ENCODE results near the gene KCNN2. TPM values are rescaled to one million over a fixed set of nuclear protein-coding genes. Genes with fewer than 3 reads are reported as not detected.

Gene KCNN2
- total and polyA plus RNA-seq, 2 donors (not counting 3 experiments of a cell fraction or from before 2014, with no cell fraction given): 0.32 to 1.9 TPM

DNA sequence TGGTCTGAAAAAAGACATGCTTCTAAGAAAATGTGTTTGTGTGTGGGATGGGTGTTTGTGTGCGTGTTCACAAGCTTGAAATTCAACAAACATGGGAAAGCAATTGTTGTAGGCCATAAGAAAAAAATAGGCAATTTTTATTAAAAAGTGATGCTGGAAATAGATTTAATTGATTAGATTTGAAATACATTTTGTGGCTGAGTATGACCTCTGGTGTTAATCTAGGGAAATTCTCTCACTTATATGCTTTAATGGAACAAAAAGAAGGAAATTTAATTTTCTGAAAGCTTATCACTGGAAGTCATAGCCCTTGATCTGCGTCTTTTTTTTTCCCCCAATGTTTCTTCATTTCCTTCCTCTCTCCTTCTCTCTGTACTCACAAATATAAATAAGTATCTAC lies 3.5 kb upstream of the KCNN2 start:
- Histone ChIP-seq H3K9ac (replicated peaks; ENCODE audit: extremely low read depth, insufficient read depth, low read length) (no peak overlapping the region), H3K9me1 (replicated peaks; ENCODE audit: control insufficient read depth, extremely low read depth, insufficient read depth, low read length) (no peaks in the 10 kb centered on the region), H3K4me2 (ENCODE audit: insufficient read depth, low read length) (no peak overlapping the region), H2AFZ (ENCODE audit: low read depth, low read length) (no peak overlapping the region), H3K27me3 (ENCODE audit: control insufficient read depth in 2 of 2, insufficient read depth in 2 of 2, low read length in 2 of 2) (peaks cover 27 to 56% of the 10 kb centered on the region in 2 experiments), H3K4me3 (replicated peaks in 1 of 3; ENCODE audit: insufficient read depth in 1 of 3, low read depth in 1 of 3, low read length in 3 of 3) (no peak overlapping the region), H3K9me3 (replicated peaks; ENCODE audit: control insufficient read depth, insufficient read depth, low read length) (no peaks in the 10 kb centered on the region), H3K79me2 (ENCODE audit: control insufficient read depth, insufficient read depth, low read length) (no peaks in the 10 kb centered on the region), H3K27ac (ENCODE audit: insufficient read depth, low read depth, low read length) (no peak overlapping the region), H3K4me1 (ENCODE audit: control insufficient read depth, extremely low read depth, insufficient read depth, low read length) (peaks cover 8% of the 10 kb centered on the region), H4K20me1 (replicated peaks; ENCODE audit: control insufficient read depth, extremely low read depth, insufficient read depth, low read length) (no peaks in the 10 kb centered on the region), H3K36me3 (ENCODE audit: control insufficient read depth in 2 of 2, extremely low read depth in 1 of 2, insufficient read depth in 2 of 2, low read length in 2 of 2) (no peaks in the 10 kb centered on the region)
- ChIA-PET CTCF (interaction anchor here (0.7 to 3.5 kb wide), 11 partner anchors 9 to 746 kb away, joined by 3 to 22 read pairs (median 7); no protein-coding TSS in a partner anchor), POLR2A (interaction anchor here (0.6 kb wide), 1 partner anchor 121 kb away, joined by 5 read pairs; no protein-coding TSS in a partner anchor)
- intact Hi-C loops (cut with micrococcal nuclease): loop anchor here (1.0 to 2.0 kb wide), 3 partner anchors 54 to 679 kb away; no protein-coding TSS in a partner anchor
- FAIRE-seq: peak; percentile 70
- dilution Hi-C loops (cut with MboI; ENCODE audit: extremely low pct_ligation_motif_present, low sequenced_read_pairs): no loop called here
- peak; percentile 33 for DNase-seq (ENCODE audit: low read depth, low spot score)
- TF ChIP-seq, protein P1, sequence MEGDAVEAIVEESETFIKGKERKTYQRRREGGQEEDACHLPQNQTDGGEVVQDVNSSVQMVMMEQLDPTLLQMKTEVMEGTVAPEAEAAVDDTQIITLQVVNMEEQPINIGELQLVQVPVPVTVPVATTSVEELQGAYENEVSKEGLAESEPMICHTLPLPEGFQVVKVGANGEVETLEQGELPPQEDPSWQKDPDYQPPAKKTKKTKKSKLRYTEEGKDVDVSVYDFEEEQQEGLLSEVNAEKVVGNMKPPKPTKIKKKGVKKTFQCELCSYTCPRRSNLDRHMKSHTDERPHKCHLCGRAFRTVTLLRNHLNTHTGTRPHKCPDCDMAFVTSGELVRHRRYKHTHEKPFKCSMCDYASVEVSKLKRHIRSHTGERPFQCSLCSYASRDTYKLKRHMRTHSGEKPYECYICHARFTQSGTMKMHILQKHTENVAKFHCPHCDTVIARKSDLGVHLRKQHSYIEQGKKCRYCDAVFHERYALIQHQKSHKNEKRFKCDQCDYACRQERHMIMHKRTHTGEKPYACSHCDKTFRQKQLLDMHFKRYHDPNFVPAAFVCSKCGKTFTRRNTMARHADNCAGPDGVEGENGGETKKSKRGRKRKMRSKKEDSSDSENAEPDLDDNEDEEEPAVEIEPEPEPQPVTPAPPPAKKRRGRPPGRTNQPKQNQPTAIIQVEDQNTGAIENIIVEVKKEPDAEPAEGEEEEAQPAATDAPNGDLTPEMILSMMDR (IDR thresholded peaks at IDR 0.05; ENCODE audit: extremely low read depth in 1 of 2, insufficient read depth in 1 of 2, low read depth in 1 of 2, low read length in 2 of 2): peak in 1 of 2 donors; percentile 17
- no peak for TF ChIP-seq FOS (IDR thresholded peaks at IDR 0.05; ENCODE audit: borderline replicate concordance, insufficient read depth, low read length)
- no peak for TF ChIP-seq GATA2 (IDR thresholded peaks at IDR 0.05; ENCODE audit: insufficient read depth, insufficient read length, low read depth, low read length)
- no peak for TF ChIP-seq EZH2 (IDR thresholded peaks at IDR 0.05; ENCODE audit: borderline replicate concordance, low read depth, low read length, severe bottlenecking)
- no TSS peak for BruUV-seq (replicated peaks)

- no peaks in the 10 kb centered on the region for H3K36me3 ChIP-seq (ENCODE audit: control insufficient read depth in 2 of 2, extremely low read depth in 1 of 2, insufficient read depth in 2 of 2, low read length in 2 of 2)
- H3K27ac ChIP-seq (ENCODE audit: insufficient read depth, low read depth, low read length): no peak overlapping the region
- no peak overlapping the region for H3K4me3 ChIP-seq (replicated peaks in 1 of 3; ENCODE audit: insufficient read depth in 1 of 3, low read depth in 1 of 3, low read length in 3 of 3)
- H3K9me1 ChIP-seq (replicated peaks; ENCODE audit: control insufficient read depth, extremely low read depth, insufficient read depth, low read length): no peaks in the 10 kb centered on the region
- H3K4me2 ChIP-seq (ENCODE audit: insufficient read depth, low read length): peak overlapping the region; percentile 21
- H3K79me2 ChIP-seq (ENCODE audit: control insufficient read depth, insufficient read depth, low read length): no peaks in the 10 kb centered on the region
- H3K4me1 ChIP-seq (ENCODE audit: control insufficient read depth, extremely low read depth, insufficient read depth, low read length): peaks cover 8% of the 10 kb centered on the region
- H4K20me1 ChIP-seq (replicated peaks; ENCODE audit: control insufficient read depth, extremely low read depth, insufficient read depth, low read length): no peaks in the 10 kb centered on the region
- no peak overlapping the region for H3K9ac ChIP-seq (replicated peaks; ENCODE audit: extremely low read depth, insufficient read depth, low read length)
- CTCF ChIA-PET: interaction anchor here (0.9 to 3.5 kb wide), 3 partner anchors 89 to 678 kb away, joined by 3 to 22 read pairs (median 12); no protein-coding TSS in a partner anchor
- no peak for DNase-seq (ENCODE audit: low read depth, low spot score)
- POLR2A ChIA-PET: no interaction called here
- TF ChIP-seq EZH2 (IDR thresholded peaks at IDR 0.05; ENCODE audit: borderline replicate concordance, low read depth, low read length, severe bottlenecking) (peak; percentile 48), MYC (IDR thresholded peaks at IDR 0.05; ENCODE audit: low read depth, low read length) (no peak)
- TF ChIP-seq, protein P2, sequence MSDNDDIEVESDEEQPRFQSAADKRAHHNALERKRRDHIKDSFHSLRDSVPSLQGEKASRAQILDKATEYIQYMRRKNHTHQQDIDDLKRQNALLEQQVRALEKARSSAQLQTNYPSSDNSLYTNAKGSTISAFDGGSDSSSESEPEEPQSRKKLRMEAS (IDR thresholded peaks at IDR 0.05; ENCODE audit: insufficient read depth, insufficient read length): no peak
- TF ChIP-seq, protein P1 (IDR thresholded peaks at IDR 0.05; ENCODE audit: extremely low read depth in 1 of 2, insufficient read depth in 1 of 2, low read depth in 1 of 2, low read length in 2 of 2): no peak
- dilution Hi-C loops (cut with MboI; ENCODE audit: extremely low pct_ligation_motif_present, low sequenced_read_pairs): no loop called here
- BruUV-seq (replicated peaks): no TSS peak
- intact Hi-C loops (cut with micrococcal nuclease): loop anchor here (2.0 to 10.0 kb wide), 4 partner anchors 36 to 746 kb away; no protein-coding TSS in a partner anchor
- FAIRE-seq: no peak
- no peak overlapping the region for H2AFZ ChIP-seq (ENCODE audit: low read depth, low read length)
- no peaks in the 10 kb centered on the region for H3K9me3 ChIP-seq (replicated peaks; ENCODE audit: control insufficient read depth, insufficient read depth, low read length)
- peaks cover 36 to 70% of the 10 kb centered on the region in 2 experiments for H3K27me3 ChIP-seq (ENCODE audit: control insufficient read depth in 2 of 2, insufficient read depth in 2 of 2, low read length in 2 of 2)
Observed at GRCh38 chr5:114360357-114360756, 1.5 kb upstream of the KCNN2 start.

All from endothelial cell of umbilical vein (primary cell).